IMR-90 (cell line): Measurements from ENCODE around the gene ASXL2. TPM values are rescaled to one million over a fixed set of nuclear protein-coding genes. Genes with fewer than 3 reads are reported as not detected.

Experiments
- microRNA-seq, 2 experiments: library from miRNA; stranded (forward) in 1 of 2; unstranded in 1 of 2; fragments of 10-50 nt in 1 of 2; fragments of <30 nt in 1 of 2; gene quantifications in 1 of 2; microRNA quantifications in 1 of 2; one replicate each; pipeline versions ENCODE3 to v1.1.0; 2013 to 2020; ENCODE audit not compliant: insufficient read depth in 1 of 2, insufficient read length in 1 of 2, unreplicated experiment in 1 of 2
- polyA plus RNA-seq, 3 experiments: library from polyadenylated mRNA; depleted of rRNA; stranded (reverse); fragments of >200 nt; gene quantifications; 2 replicates each; pipeline ENCODE4 v1.2.3, GENCODE V29; 2012; ENCODE audit warnings: low replicate concordance in 1 of 3
- small RNA-seq, 5 experiments: library from RNA; depleted of rRNA; stranded (forward); fragments of <200 nt; gene quantifications; one replicate each; pipeline ENCODE3, GENCODE V24; 2012
- total RNA-seq: library from RNA; depleted of rRNA; stranded (reverse); fragments of >200 nt; gene quantifications from 2 replicates; pipeline ENCODE4 v1.2.3, GENCODE V29; 2012; rRNA removed

The ASXL2 gene
- total and polyA plus RNA-seq, 2 of the 4 experiments (the other 2 are of a cell fraction): 5.3 to 8.1 TPM

Small RNAs within 50 kb of the gene (microRNA-seq; reads per million reads assigned to microRNA genes)
- gene NDUFB4P4 (ENCODE audit: insufficient read depth, insufficient read length) (not detected), gene RF00019 (ENCODE audit: insufficient read depth, insufficient read length) (not detected)

Small RNAs within 50 kb of the gene (small RNA-seq; reads per million reads assigned to genes)
- gene NDUFB4P4 (0 reads per million in 5 experiments), gene RF00019 (0 reads per million in 5 experiments)

Other genes with a start within 250 kb of the ASXL2 start
- gene DTNB, start 204.9 kb downstream of the ASXL2 start, total RNA-seq: 3.6 and 3.8 TPM in 2 replicates
- gene DTNB, start 204.9 kb downstream of the ASXL2 start, polyA plus RNA-seq (2012; rRNA removed): 5.3 and 5.7 TPM in 2 replicates
- 8.1 and 15.4 TPM in 2 replicates for gene KIF3C, start 104.0 kb upstream of the ASXL2 start, total RNA-seq
- gene KIF3C, start 104.0 kb upstream of the ASXL2 start, polyA plus RNA-seq (2012; rRNA removed): 8.3 and 9.4 TPM in 2 replicates
- gene RAB10, start 155.6 kb upstream of the ASXL2 start, total RNA-seq: 30.1 and 79.7 TPM in 2 replicates
- gene RAB10, start 155.6 kb upstream of the ASXL2 start, polyA plus RNA-seq (2012; rRNA removed): 66.5 and 77.1 TPM in 2 replicates